Renal pelvis (tissue), 4 donors: ENCODE data around the gene ATP11A. TPM values are rescaled to one million over a fixed set of nuclear protein-coding genes. Genes with fewer than 3 reads are reported as not detected.
"Not testable (repeated sequence)": the region's sequence is repeated elsewhere in the genome, so short reads cannot be mapped to it uniquely, and the experiment has no call there.

ENCODE experiments used
- DNase-seq: peaks from one replicate; pipeline ENCODE4 v3.0.0-alpha.2; 2013
- polyA plus RNA-seq, 3 donors: library from polyadenylated mRNA; unstranded; fragments of 120-200 nt; gene quantifications; one replicate each; pipeline ENCODE4 v1.2.1, GENCODE V29; 2013; ENCODE audit not compliant: insufficient read length in 3 of 3

ATP11A gene
- polyA plus RNA-seq, 3 donors, result 39.0 to 68.3 (median 60.9) TPM

DNA sequence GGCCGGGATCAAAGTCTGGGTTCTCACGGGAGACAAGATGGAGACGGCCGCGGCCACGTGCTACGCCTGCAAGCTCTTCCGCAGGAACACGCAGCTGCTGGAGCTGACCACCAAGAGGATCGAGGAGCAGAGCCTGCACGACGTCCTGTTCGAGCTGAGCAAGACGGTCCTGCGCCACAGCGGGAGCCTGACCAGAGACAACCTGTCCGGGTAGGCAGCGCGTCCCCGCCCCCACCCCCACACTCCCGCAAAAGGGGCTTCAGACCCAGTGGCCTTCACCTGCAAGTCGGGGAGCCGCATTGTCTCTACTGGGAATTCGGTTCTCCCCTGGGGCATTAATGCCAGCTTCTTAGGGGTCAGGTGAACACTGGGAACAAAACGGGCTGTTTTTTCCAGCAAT lies 164.5 kb downstream of the ATP11A start:
- DNase-seq, result no peak

DNA sequence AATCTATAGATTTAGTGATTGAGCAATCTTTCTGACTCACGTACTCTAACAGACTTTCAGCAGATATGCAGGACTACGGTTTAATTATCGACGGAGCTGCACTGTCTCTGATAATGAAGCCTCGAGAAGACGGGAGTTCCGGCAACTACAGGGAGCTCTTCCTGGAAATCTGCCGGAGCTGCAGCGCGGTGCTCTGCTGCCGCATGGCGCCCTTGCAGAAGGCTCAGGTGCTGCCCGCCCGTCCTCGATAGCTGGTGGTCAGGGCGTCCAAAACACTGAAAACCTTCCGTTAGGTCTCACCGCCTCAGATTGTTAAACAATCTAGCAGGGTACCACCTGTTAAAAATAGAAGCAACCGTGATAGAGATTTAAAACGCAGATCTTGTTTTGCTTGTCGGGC lies 166.0 kb downstream of the ATP11A start:
- no peak for DNase-seq

DNA sequence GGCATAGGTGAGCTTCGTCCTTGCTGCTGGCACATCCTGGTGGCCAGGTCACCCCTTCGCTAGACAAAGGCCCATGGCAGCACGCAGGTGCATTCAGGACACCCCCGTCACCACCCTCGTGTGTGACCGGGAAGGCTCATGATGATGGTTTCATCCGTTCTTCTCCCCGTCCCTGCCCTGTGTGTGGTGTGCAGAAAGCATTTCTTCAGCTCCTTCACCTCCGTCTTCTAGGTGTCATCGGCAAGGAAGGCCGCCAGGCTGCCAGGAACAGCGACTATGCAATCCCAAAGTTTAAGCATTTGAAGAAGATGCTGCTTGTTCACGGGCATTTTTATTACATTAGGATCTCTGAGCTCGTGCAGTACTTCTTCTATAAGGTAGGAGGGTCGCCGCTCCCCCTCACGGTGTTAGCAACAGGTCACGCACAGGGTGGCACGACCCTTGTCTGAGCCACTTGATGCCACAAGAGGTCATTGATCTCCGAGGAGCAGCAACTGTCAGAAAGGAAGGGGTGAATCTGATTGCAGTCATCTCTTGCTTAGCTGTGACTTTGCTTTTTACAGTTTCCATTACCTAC lies 168.2 kb downstream of the ATP11A start:
- no peak for DNase-seq

DNA sequence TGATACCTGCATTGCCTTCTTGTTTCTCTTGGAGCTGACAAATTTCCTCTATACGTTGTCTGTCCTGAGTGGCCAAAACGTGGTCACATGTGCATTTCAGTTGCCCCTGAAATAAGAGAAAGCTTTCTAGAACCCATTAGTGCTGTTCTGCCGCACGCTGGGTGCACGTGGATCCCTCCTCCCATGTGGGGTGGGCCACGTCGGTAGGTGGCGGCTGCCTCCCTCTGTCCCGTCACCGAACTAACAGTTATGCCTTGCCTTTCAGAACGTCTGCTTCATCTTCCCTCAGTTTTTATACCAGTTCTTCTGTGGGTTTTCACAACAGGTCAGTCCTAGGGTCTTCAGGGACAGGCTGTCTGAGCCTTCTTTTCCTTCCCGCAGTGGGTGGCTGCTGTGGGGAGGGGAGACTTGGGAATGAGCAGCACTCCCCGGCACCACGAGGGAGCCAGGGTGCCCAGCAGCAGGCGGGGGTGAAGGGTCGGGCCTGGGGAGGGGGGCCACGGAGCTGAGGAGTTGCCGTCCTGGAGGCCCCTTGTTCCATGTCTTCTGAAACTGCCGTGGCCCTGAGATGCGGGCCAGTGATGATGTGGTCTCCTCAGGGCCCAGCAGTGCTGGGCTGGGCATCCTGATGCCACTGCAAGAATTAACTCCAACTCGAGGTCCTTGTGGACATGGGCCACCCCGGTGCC lies 169.4 kb downstream of the ATP11A start:
- no peak for DNase-seq

DNA sequence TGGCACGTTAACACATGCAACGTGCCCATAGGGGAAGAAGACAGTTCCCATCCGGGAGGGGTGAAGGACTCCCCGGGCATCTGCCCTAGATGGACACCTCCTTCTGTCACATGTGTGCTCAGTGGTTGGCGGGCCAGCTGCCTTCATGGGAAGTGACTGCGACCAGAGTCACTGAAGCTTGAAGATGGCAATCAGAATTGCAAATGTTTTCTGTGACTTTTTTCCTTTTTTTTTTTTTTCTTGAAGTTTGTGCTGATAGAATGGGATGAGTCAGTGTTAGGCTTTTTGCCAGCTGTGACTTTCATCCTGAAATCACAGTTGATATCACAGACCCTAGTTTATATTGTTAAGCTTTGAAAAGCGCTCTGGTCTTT lies 170.0 kb downstream of the ATP11A start:
- peak; percentile 37 for DNase-seq

DNA sequence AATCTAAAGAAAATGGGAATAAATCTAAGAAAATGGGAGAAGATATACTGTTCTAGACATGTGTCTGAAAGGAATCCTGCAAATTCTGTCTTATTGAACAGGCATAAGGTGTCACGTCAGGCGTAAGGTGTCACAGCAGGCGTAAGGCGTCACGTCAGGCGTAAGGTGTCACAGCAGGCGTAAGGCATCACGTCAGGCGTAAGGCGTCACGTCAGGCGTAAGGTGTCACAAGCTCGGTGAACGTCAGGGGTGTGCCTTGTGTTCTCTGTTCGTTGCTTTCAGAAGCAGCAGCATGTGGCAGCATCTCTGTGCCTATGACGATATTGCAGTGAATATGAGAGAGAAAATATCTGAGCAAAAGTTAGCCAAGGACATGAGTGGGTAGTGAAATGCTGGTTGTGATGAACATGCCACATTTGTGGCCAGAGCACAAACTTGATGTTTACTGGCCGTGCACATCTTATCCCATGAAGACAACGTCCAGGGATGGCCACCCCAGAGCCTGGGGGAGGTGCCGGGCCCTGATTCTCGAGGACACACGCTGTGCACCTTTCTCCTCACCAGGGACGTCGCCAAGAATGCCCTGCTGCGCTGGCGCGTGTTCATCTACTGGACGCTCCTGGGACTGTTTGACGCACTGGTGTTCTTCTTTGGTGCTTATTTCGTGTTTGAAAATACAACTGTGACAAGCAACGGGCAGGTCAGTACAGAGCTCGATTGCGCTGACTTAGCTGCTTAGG lies 172.2 kb downstream of the ATP11A start:
- DNase-seq, result no peak

DNA sequence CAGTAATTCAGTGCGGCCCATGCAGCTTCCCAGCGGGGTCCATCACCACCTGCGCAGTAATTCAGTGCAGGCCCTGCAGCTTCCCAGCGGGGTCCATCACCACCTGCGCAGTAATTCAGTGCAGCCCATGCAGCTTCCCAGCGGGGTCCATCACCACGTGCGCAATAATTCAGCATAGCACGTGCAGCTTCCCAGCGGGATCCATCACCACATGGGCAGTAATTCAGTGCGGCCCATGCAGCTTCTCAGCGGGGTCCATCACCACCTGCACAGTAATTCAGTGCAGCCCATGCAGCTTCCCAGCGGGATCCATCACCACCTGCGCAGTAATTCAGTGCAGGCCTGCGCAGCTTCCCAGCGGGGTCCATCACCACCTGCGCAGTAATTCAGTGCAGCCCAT lies 173.5 kb downstream of the ATP11A start:
- DNase-seq, result not testable (repeated sequence)

DNA sequence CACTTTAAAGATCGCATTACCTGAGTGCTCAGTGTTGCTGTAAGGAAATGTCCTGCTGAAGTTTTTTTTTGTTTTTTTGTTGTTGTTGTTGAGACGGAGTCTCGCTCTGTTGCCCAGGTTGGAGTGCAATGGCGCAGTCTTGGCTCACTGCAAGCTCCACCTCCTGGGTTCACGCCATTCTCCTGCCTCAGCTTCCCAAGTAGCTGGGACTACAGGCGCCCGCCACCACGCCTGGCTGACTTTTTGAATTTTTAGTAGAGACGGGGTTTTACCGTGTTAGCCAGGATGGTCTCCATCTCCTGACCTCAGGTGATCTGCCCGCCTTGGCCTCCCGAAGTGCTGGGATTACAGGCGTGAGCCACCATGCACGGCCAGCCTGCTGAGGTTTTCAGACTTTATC lies 175.6 kb downstream of the ATP11A start:
- DNase-seq, result not testable (repeated sequence)

DNA sequence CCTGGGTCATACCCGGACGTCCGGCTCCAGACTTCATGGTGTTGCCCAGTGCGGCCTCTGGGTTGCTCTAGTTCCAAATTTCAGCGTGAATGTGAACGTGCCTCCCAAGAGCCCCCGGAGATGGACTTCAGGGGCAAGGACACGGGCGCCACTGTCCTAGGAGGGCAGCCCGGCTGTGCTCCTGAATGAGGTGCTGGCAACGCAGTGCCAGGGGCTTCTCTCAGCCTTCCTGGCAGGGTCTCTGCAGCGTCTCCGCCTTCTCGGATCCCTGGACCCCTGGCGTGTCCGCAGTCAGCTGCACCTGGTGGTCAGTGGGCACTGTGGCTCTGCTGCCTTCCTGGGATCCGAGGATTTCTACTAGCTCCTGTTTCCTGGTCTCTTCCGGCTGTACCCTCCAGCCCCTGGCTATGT lies 177.5 kb downstream of the ATP11A start:
- DNase-seq, result no peak

DNA sequence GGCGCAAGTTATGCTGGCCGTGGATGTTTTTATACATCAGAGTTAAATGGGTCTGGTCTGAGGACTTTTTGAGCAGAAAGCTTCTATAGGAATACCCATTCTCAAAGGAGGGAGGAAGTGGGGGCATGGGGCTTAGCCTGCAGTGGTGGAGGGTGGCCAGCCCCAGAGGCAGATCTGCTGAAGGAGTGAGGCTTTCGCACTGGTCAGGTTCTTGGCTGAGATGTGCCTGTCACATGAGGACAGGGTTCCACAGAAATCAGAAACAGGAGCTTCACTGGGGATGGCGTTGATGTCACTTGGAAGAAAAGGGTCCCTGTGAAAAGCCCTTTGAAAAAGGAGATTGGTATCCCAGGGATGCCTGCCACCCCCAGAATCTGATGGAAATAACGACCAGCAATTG lies 178.5 kb downstream of the ATP11A start:
- no peak for DNase-seq

DNA sequence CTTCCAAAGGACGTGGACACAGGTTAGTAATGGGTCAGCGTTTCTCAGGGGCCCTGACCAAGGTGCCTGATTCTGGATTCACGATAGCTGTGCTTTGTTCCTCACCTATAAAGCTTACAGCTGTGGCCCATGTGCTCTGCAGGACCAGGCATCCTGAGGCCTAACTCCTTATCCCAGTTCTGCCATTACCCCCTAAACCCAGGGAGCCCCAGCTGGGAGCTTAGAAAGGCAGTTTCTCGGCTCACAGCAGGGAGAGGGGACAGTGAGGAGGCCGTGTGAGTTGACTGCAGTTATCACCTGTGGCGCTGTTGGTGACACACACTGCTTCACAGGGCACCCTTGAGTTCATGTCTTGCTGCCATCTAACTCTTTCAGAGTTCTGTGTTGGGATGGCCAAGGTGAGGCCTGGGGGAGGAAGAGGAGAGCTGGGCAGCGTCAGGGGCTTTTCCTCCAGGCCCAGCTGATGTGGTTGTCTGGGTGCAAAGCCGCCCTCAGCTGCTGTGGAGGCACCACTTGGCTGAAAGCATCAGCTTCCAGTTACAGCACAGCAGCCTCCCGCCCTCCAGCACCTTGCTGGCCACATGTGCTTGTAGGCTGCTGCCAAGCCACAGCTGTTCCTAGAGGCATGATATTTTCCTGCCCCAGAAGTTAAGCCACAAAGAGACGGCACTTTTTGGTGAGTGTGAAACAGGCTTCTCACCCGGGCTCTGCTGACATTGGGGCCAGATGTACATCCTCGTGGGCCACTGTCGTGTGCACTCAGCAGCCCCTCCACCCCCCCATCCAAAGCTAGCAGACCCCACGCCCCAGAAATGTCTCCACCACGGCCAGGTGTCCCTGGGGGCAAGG lies 179.6 kb downstream of the ATP11A start:
- DNase-seq, result no peak

DNA sequence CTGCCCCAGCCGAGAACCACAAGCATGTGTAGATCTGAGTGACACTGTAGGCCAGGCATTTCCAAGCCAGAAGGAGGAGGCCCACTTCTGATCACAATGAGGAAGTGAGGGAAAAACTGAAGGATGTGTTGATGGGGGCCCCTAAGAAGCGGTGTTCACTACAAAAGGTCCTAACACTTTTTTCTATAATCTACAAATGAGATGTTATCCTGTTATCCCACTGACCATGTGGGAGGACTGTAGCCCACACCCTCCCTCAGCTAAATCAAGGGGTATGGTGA lies 180.2 kb downstream of the ATP11A start:
- no peak for DNase-seq

DNA sequence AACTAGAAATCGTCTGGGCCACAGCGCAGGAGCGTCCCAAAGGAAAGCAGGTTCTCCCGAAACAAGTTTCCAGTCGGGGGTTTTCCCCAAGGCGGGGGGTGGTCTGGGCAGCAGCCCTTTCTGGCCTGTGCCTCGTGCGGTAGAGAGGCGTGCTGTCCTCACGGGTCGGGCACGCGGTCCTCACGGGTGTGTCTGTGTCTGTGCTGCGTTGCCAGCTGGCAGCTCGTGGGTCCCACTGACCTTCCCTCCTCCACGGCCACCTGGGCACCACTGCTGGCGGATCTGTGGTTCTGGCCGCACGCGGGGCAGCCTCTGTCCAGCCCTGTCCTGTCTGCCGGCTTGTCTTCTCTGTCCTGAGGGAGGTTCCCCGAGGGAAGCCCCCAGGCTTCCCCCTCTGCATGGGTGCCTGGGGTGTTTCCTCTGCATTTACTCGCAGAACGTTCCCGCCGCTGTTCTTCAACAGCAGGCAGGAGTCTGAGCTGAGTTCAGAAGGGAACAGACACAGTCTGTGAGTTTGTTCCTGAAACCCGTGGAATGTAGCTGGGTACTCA lies 181.0 kb downstream of the ATP11A start:
- DNase-seq, result no peak

DNA sequence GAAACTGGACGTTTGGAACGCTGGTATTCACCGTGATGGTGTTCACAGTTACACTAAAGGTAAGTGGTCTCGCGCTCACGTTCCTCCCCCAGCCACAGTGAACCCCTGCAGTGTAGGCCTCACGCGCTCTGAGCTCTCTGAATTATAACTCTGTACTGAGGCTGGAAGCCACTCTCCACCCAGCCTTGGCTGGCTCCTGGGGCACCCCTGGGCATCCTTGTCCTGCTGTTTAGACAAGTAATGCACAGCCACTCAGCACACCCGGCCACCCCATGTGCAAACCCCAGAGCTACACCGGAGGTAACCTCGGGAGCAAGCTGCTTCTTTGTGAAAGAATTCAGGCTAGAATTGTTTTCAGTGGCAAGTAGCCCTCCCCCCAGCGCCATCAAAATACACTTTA lies 181.9 kb downstream of the ATP11A start:
- DNase-seq, result no peak

DNA sequence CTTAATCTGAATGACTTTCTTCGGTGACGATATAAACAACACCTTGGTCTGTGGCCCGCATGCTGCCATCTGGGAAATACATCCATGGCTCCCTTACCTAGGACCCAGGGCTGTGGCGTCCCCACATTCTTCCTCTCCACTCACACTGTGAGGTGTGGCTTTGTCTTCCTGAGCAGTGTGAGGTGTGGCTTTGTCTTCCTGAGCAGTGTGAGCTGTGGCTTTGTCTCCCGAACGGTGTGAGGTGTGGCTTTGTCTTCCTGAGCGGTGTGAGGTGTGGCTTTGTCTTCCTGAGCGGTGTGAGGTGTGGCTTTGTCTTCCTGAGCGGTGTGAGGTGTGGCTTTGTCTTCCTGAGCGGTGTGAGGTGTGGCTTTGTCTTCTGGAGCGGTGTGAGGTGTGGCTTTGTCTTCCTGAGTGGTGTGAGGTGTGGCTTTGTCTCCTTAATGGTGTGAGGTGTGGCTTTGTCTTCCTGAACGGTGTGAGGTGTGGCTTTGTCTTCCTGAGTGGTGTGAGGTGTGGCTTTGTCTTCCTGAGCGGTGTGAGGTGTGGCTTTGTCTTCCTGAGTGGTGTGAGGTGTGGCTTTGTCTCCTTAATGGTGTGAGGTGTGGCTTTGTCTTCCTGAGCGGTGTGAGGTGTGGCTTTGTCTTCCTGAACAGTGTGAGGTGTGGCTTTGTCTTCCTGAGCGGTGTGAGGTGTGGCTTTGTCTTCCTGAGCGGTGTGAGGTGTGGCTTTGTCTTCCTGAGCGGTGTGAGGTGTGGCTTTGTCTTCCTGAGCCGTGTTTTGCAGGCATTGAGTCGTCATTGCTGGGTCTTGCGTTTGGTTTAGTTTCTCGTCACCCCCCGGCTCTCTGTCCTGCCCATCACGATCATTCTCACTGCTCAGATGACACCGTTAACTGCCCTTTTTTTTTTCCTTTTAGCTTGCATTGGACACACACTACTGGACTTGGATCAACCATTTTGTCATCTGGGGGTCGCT lies 183.1 kb downstream of the ATP11A start:
- DNase-seq, result not testable (repeated sequence)

DNA sequence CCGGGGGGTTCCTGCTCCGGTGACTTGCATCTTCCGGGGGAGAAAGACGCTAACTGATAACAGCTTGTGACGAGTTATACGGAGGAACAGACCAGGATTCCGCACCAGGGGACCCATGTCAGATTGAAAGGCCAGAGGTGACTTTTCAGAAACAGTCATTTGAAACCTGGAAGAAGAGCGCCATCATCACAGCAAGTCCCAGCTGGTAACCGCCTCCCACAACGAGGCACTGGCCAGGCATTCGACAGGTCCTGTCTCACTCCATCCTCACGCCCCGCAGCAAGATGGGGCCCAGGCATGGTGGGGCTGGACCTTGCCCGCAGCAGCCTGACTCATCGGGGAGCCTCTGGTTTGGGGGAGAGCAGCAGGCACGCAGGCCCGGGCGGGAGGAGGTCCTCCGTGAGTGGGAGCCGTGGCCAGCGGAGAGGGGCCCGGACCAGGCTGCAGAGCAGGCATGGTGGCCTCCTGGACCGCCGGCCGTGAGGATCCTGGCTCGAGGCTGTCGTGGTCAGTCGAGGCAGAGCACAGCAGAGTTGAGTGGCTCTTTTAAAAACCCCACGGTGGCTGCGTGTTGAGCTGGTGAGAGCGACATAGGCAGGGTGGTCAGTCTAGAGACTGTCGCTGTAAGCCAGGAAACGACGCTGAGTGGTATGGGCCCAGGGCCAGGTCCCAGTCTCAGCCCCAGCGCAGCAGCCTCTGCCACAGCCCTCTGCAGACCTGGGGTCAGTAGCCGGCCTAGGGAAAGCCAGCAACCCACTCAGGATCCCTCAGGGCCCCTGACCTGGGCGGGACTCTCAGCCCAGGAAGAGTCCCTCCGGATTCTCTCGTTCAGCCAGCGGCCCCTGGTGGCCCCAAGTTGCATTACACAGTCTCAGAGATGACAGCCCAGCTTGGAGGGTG lies 184.3 kb downstream of the ATP11A start:
- peak; percentile 73 for DNase-seq

DNA sequence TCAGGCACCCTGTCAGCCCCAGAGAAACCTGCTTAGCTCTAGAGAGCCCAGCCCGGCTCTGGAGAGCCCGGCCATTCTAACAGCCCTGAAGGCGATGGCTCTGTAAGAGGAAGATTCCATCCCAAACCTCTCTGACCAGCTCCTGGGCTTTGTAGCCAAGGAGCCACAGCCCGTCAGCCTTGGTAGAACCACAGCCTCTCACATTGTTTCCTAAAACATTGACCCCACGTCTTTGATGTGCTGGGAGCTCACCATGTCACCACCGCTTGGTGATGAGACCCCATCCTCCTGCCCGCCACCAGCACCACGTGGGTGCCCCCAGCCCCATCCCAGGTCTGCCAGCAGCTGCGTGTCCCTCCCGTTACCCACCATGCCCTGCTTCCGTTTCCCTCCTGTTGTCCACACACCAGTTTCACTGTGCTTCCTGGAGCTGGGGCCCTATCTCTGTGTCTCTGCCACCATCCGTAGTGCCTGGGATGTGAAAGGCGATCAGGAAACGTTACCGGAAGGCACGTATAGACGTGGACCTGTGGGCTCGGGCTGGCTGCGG lies 185.0 kb downstream of the ATP11A start:
- no peak for DNase-seq

DNA sequence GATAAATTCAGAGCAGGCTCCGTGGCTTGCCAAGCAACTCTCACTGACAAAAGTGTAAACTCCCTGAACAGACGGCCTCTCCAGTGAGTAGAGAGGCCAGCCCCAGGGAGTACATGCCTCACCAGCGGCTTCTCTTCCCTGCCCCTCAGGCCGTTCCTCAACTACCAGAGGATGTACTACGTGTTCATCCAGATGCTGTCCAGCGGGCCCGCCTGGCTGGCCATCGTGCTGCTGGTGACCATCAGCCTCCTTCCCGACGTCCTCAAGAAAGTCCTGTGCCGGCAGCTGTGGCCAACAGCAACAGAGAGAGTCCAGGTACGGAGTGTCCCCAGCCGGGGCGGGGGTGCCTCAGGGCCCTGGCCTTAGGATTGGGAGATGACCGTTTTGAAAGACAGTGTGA lies 185.8 kb downstream of the ATP11A start:
- DNase-seq, result no peak

DNA sequence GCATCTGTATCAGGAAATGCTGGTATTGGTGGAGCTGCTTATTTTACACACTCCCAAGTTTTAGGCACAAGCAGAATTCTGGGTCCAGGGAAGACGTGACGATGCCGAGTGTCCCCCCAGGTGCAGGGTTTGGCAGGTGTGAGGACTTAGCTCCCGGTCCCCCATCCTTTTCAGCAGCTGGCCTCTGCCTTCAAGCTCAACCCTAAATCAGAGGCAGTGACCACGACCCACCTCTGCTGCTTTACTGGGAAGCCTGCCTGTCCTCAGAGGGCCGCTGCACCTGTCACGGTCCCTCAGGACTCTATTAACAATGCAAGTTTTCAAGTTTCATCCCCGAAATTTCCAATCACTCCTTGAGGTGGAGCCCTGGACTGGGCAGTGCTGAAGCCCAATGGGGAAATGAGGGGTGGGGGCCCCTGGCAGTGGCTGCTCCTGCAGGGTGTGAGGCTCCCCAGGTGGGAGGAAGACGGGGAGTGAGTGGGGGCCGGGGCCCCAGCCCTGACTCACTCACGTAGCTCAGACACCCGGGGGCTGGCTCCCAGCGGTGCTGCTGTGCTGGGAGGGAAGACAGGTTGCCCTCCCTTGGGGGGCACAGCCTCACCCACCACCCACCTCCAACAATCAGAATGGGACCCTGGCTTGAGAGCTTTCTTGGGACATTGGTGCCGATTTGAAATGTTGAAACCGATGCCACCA lies 186.6 kb downstream of the ATP11A start:
- no peak for DNase-seq
